NCI-H748 treated with DMSO at 0.1 percent for 48 hours (cell line): ENCODE results near the gene PSEN1.

Experiments used
- DNase-seq: peaks from one replicate; lab custom pipeline; 2025; lab: John Stamatoyannopoulos, UW

PSEN1 gene

GRCh38 chr14:73220634-73221033 lies 84.3 kb downstream of the PSEN1 start:
- no peak for DNase-seq

DNA sequence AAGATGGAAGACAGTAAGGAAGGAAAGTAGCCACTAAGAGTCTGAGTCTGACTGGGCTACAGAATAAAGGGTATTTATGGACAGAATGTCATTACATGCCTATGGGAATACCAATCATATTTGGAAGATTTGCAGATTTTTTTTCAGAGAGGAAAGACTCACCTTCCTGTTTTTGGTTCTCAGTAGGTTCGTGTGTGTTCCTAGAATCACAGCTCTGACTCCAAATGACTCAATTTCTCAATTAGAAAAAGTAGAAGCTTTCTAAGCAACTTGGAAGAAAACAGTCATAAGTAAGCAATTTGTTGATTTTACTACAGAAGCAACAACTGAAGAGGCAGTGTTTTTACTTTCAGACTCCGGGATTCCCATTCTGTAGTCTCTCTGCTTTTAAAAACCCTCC lies 85.6 kb downstream of the PSEN1 start:
- no peak for DNase-seq

DNA sequence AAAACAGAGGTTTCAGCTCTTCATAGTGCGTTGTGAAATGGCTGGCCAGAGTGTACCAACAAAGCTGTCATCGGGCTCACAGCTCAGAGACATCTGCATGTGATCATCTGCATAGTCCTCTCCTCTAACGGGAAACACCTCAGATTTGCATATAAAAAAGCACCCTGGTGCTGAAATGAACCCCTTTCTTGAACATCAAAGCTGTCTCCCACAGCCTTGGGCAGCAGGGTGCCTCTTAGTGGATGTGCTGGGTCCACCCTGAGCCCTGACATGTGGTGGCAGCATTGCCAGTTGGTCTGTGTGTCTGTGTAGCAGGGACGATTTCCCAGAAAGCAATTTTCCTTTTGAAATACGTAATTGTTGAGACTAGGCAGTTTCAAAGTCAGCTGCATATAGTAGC lies 86.7 kb downstream of the PSEN1 start:
- no peak for DNase-seq

DNA sequence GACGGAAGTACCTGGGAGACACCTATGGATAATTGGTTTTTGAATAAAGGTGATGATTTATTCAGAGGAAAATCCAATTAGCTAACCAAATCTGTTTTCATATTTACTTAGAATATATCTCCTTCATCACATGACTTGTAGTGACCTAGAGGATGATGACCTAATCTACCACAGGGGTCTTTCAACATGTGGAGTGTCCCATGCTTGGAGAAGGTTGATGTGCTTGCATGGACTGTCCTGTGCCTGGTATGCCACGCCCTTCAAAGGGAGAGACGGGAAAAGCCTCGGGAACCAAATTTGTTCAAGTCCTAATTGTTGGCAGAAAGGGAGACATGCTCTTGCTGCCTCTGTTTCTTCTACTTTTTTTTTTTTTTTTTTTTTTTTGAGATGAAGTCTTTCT lies 89.2 kb downstream of the PSEN1 start:
- DNase-seq: no peak

- DNase-seq: no peak
Observed at GRCh38 chr14:73227812-73228781, 91.8 kb downstream of the PSEN1 start.

DNA sequence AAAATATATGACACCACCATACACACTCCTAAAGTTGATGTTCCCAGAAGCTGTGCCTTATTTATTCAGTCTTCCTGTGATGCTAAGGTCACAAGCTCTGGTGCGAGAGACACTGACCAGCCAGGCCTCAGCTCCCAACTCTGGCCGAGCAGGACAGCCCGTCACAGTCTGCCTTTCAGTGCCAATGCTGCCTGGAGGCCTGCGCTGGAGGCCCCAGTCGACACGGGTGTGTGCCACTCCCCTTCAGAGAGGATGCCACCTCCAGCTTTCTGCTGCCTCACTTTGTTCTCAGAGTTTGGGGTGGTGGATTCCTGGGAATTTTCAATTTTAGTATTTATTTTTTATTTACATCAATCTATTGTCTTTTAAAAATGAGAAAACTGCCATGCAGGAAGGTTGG lies 93.7 kb downstream of the PSEN1 start:
- no peak for DNase-seq

GRCh38 chr14:73231981-73232851 lies 95.9 kb downstream of the PSEN1 start:
- no peak for DNase-seq

- DNase-seq: no peak
Observed at GRCh38 chr14:73232984-73233383, 96.7 kb downstream of the PSEN1 start.

DNA sequence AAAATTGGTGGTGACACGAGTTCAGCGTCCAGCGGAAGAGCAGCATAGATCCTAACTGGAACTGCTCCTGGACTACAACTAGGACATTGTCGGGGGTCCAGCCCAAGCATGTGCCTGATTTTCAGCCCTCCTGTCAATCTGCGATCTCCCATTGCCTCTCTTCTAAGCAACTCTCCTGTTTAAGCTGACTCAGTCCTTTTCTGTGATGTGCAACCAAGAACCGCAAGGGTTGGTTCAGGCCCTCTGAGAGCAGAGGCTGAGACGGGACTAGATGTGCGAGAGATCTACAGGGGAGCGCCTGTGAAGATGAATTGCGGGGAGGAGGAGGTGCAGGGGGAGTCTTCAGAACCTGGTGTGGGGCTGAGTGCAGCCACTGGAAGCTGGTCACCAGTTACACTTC lies 97.3 kb downstream of the PSEN1 start:
- DNase-seq: no peak

DNA sequence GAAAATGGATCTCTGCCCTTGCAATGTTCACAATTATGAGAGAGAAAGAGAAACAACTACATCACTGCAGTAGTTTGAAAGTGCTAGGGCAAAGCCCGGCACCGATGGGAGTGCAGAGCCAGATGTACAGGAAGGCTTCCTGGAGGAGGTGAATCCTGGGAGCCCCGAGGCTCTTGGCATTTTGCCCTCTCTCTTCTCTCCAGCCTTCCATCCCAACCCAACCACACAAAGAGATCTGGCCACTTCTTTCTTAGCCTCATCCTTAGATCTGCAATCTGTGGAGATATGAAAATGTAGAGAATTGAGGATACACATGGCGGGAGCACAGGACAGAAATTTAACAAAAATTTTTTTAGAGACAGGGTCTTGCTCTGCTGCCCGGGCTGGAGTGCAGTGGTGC lies 97.7 kb downstream of the PSEN1 start:
- DNase-seq: no peak

DNA sequence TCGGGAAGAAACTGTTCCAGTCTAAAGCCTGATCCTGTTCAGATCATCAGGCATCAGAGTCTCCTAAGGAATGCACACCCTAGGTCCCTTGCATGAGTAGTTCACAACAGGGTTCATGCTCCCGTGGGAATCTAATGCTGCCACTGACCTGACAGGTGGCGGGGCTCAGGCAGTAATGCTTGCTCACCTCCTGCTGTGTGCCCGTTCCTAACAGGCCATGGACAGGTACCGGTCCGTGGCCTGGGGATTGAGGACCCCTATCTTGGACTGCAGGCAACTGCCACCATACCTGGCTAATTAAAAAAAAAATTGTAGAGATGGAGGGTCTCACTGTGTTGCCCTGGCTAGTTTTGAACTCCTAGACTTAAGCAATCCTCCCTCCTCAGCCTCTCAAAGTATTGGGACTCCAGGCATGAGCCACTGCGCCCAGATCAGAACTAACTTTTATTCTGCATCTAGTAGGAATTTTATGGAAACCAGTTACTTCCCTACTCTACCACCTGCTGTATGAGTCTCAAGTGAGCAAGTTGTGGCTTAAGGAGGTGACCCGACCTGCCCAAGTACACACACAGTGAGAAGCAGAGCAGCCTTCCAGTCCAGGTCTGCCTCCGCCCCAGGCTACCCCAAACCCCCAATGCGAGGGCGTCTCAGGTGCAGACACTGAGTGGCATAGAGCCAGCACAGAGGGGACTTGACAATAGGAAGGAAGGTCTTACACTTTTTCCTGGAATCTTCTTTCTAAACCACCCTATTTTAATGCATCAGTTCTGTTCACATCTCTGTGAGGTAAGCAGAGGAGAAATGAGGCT lies 98.5 kb downstream of the PSEN1 start:
- no peak for DNase-seq

DNA sequence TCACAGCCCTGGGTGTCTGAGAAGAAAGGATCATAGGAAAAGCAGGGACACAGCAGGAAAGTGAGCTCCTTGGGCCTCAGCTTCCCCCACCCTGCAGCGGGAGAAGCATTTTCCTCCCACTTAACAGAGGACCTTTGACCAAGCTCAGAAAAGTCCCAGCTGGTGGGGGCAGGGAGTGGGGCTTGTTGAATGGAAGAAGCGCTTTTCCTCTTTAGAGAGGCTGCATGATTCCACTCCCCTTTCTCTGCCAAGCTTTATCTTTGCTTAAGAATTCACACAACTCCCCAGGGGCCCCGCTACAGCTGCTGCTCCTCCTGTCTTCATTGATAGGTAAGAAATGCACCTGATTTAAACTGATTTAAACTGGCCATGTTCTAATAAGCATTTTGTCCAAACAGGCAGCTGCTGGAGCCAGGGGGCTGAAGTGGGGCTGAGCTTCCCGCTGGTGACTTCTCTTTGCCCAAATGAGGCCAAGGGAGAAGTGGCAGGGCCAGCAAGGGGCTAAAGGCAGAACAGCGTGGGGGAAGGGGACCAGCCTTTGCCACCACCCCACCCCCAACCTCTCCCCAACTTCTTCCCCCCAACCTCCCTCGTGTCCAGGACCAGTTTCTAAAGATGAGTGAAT lies 99.3 kb downstream of the PSEN1 start:
- DNase-seq: no peak

DNA sequence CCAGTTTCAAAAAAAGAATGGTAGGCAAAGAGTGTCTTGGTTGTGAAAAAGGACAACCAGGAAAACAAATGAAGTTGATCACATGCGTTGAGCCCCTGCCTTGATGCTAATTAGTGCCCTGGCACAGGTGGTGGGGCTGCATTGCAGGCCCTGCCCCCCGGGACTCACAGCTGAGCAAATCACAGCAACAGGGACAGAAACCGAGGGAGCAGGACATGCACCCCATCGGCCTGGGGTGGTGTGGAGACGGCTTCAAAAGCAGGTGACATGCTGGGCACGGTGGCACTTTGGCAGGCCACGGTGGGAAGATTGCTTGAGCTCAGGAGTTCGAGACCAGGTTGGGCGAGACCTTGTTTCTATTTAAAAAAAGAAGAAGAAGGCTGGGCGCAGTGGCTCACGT lies 99.8 kb downstream of the PSEN1 start:
- no peak for DNase-seq

GRCh38 chr14:73236752-73237218 lies 100.5 kb downstream of the PSEN1 start:
- DNase-seq: no peak

DNA sequence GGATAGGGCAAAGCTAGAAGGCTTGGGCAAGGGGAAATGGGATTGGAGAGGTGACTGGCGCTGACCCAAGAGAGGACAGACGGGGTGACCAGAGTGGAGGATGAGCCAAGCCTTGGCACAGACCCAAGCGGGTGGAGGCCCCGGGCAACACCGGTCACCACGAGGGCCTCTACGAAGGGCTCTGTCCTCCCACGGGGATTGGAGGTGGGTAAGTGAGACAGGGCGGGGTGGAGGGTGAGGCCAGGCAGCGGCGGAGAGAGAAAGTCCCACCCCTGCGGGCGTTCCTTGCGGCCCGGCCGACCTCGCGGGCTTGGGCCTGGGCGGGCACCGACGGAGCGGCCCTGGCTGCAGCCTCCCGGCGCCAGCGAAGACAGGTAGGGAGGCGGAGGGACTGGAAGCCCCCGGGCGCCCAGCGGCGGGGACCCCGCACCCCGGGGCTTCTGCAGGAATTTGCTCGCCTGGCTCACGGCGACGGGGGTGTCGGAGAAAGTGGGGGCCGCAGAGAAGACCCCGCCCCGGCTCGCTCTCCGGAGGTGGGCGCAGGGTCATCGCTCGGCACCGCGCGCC lies 101.0 kb downstream of the PSEN1 start, which contains the start of gene PAPLN:
PAPLN (plus strand) TSS at position 288 of the 567 bp plus-strand sequence. CDS start 2,273 bp downstream, outside the sequence.
- no peak for DNase-seq

DNA sequence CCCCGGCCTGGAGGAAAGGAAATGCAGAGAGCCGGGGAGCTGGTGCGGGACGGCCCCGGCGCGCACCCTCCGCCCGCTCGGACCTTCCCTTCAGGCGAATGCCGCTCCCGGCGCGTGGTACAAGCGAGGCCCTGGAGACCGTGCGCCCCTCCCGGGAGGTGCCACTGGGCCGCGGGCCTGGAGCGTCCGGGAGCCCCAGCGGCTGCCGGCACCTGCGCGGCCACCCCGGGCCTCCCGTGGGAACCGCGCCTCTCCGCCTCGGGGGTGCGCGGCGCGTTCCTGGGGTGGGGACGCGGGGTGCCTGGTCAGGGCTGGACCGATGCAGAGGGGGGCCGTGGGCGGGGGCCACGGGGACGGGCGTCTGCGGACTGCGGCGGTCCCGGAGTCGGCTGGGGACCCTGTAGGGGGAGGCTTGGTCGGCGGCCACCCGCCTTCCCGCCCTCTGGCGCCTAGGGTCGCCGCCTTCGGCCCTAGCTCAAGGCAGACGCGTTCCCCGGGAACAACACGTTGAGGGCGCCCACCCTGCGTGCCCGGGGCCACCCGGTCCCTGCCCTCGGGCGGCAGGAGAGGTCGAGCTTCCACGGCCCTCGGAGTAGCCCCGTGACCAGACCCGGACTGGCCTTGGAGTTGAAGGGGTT lies 101.6 kb downstream of the PSEN1 start:
- no peak for DNase-seq

GRCh38 chr14:73238424-73238852 lies 102.1 kb downstream of the PSEN1 start:
- no peak for DNase-seq

DNA sequence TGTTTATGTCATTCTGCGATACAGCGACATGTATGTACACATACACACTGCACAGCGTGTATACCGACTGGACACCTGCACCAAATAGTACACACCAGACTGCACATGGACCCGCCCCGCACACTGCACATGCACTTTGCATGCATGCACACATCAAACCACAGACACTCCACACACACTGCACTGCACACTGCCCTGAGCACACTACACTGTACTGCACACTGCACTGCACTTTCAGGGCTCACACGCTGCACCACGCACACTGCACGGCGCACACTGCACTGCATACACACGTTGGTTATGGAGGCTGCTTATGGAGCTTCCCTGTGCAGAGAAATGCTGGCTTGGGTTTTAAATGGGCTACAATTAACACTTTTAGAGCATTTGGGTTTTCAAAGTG lies 102.6 kb downstream of the PSEN1 start:
- DNase-seq: no peak

- DNase-seq: no peak
Observed at GRCh38 chr14:73239393-73240241, 103.3 kb downstream of the PSEN1 start.
